CD14-positive monocyte (primary cell): ENCODE results near the gene CPNE9. TPM values are rescaled to one million over a fixed set of nuclear protein-coding genes. Genes with fewer than 3 reads are reported as not detected.

Experiments
- DNase-seq, 3 donors: peaks; one replicate each; pipeline ENCODE4 v3.0.0-alpha.2; 2011 to 2022
- H2AFZ ChIP-seq: 2 replicates; pipeline ENCODE4 v1.6.0; 2012; ENCODE audit warnings: mild to moderate bottlenecking, low read depth, low read length, inconsistent platforms; ENCODE audit not compliant: insufficient read depth, poor library complexity, severe bottlenecking
- H3K27ac ChIP-seq, 2 donors: 1 replicate in 1 of 2; 2 replicates in 1 of 2; pipeline ENCODE4 v1.5.1; 2012 to 2013; ENCODE audit warnings: low read length in 2 of 2, control low read depth in 1 of 2, inconsistent platforms in 1 of 2, low read depth in 1 of 2, mild to moderate bottlenecking in 1 of 2
- H3K27me3 ChIP-seq, 2 donors: one replicate each; pipeline versions ENCODE4 v1.6.0 to v1.6.1; 2011 to 2013; ENCODE audit warnings: low read length in 2 of 2; ENCODE audit not compliant: control insufficient read depth in 2 of 2, insufficient read depth in 2 of 2
- H3K36me3 ChIP-seq, 2 donors: replicated peaks in 1 of 2; 1 replicate in 1 of 2; 2 replicates in 1 of 2; pipeline versions ENCODE4 v1.5.1 to v1.6.1; 2012 to 2013; ENCODE audit warnings: low read length in 2 of 2, control low read depth in 1 of 2, inconsistent platforms in 1 of 2, mild to moderate bottlenecking in 1 of 2; ENCODE audit not compliant: insufficient read depth in 2 of 2, control insufficient read depth in 1 of 2
- H3K4me1 ChIP-seq, 2 donors: 1 replicate in 1 of 2; 2 replicates in 1 of 2; pipeline versions ENCODE4 v1.5.1 to v1.6.1; 2012 to 2013; ENCODE audit warnings: low read length in 2 of 2, control low read depth in 1 of 2, inconsistent platforms in 1 of 2, mild to moderate bottlenecking in 1 of 2, moderate library complexity in 1 of 2; ENCODE audit not compliant: insufficient read depth in 2 of 2, control insufficient read depth in 1 of 2
- H3K4me2 ChIP-seq: replicated peaks from 2 replicates; pipeline ENCODE3; 2012; ENCODE audit warnings: low read length, moderate library complexity, mild to moderate bottlenecking; ENCODE audit not compliant: poor library complexity, severe bottlenecking; ENCODE audit errors: extremely low read depth
- H3K4me3 ChIP-seq, 3 experiments: fragments of 200-600 bp in 1 of 3; sonication (generic) in 1 of 3; replicated peaks in 1 of 3; 1 replicate in 2 of 3; 2 replicates in 1 of 3; pipeline ENCODE4 v1.5.1; 2011 to 2013; ENCODE audit warnings: low read length in 3 of 3, mild to moderate bottlenecking in 3 of 3, control low read depth in 2 of 3, low read depth in 2 of 3, inconsistent platforms in 1 of 3, moderate library complexity in 1 of 3
- H3K79me2 ChIP-seq: 2 replicates; pipeline ENCODE4 v1.6.0; 2012; ENCODE audit warnings: mild to moderate bottlenecking, control low read depth, inconsistent platforms, low read length, moderate library complexity; ENCODE audit not compliant: insufficient read depth
- H3K9ac ChIP-seq: 2 replicates; pipeline ENCODE4 v1.6.0; 2017; ENCODE audit warnings: low read length, mild to moderate bottlenecking; ENCODE audit not compliant: insufficient read depth, poor library complexity, severe bottlenecking
- H3K9me3 ChIP-seq, 2 donors: replicated peaks in 1 of 2; 1 replicate in 1 of 2; 2 replicates in 1 of 2; pipeline versions ENCODE4 v1.5.1 to v1.6.1; 2012 to 2013; ENCODE audit warnings: low read length in 2 of 2, control low read depth in 1 of 2; ENCODE audit not compliant: control insufficient read depth in 1 of 2, insufficient read depth in 1 of 2
- H4K20me1 ChIP-seq: 2 replicates; pipeline ENCODE4 v1.6.0; 2012; ENCODE audit warnings: mild to moderate bottlenecking, low read length, control low read depth, moderate library complexity; ENCODE audit not compliant: insufficient read depth
- H3K27ac Mint-ChIP-seq, 7 donors: one replicate each; pipeline ENCODE4 v1.8.0; 2020; ENCODE audit warnings: mild to moderate bottlenecking in 7 of 7, mixed read lengths in 7 of 7, moderate library complexity in 6 of 7, inconsistent platforms in 2 of 7
- H3K27me3 Mint-ChIP-seq, 3 donors: one replicate each; pipeline ENCODE4 v1.8.0; 2021 to 2022; ENCODE audit warnings: low read depth in 3 of 3, mild to moderate bottlenecking in 3 of 3, mixed read lengths in 3 of 3, moderate library complexity in 3 of 3, inconsistent platforms in 1 of 3
- H3K36me3 Mint-ChIP-seq, 2 donors: one replicate each; pipeline ENCODE4 v1.8.0; 2020; ENCODE audit warnings: mixed read lengths in 2 of 2, inconsistent platforms in 1 of 2, mild to moderate bottlenecking in 1 of 2
- H3K4me1 Mint-ChIP-seq: one replicate; pipeline ENCODE4 v1.8.0; 2020; ENCODE audit warnings: mild to moderate bottlenecking, mixed read lengths
- H3K4me3 Mint-ChIP-seq, 2 donors: one replicate each; pipeline ENCODE4 v1.8.0; 2020; ENCODE audit warnings: mild to moderate bottlenecking in 2 of 2, mixed read lengths in 2 of 2, moderate library complexity in 1 of 2
- H3K9me3 Mint-ChIP-seq, 7 donors: one replicate each; pipeline ENCODE4 v1.8.0; 2020 to 2022; ENCODE audit warnings: mixed read lengths in 7 of 7, mild to moderate bottlenecking in 6 of 7, moderate library complexity in 6 of 7, inconsistent platforms in 2 of 7
- CTCF ChIP-seq: fragments of 200-600 bp; IDR thresholded peaks from one replicate; pipeline ENCODE4 v1.8.0; 2022; ENCODE audit warnings: antibody characterized with exemption, mild to moderate bottlenecking
- WGBS: methylation state at CpG from one replicate; pipeline ENCODE4 v1.1.5; 2013; ENCODE audit warnings: missing lambda C conversion rate; ENCODE audit not compliant: insufficient coverage; 5-methylcytosine and 5-hydroxymethylcytosine counted together
- intact Hi-C, 2 donors: fragments of 100-400 bp; cut with micrococcal nuclease; formaldehyde crosslinking; loops; one replicate each; pipeline versions ENCODE4 v1.15.0 to v1.15.1; 2023
- polyA plus RNA-seq, 3 donors: library from polyadenylated mRNA; depleted of rRNA in 1 of 3; unstranded in 2 of 3; stranded (reverse) in 1 of 3; fragments of 300-500 nt in 2 of 3; fragments of >200 nt in 1 of 3; fragmentation: Illumina TruSeq in 2 of 3; gene quantifications; 1 replicate in 2 of 3; 2 replicates in 1 of 3; pipeline ENCODE4 v1.2.3, GENCODE V29; 2012 to 2021

The CPNE9 gene
- polyA plus RNA-seq, 3 donors, result 0.51 to 0.55 TPM; not detected in 1

DNA sequence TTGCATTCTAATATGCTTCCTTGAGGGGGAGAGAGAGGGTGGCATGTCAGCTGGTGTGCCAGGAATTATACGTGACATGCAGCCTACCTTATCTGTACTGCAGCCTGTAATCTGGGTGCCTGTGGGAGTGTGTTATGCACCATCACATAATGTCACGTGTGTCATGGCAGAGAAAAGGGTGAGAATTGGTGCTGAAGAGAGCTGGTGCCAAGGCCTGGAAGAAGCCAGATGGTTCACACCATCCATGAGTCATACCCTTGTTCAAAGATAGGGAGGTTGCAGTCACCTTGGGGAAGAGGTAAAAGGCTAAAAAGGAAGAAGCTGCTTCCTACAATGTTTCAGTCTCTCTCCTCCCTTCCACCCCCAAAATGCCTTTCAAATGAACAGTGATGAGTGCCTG is 33.2 kb downstream of the CPNE9 start:
- Histone ChIP-seq H3K36me3 (peaks cover 71 to 80% of the 10 kb centered on the region in 2 donors), H3K4me2 (no peak overlapping the region), H2AFZ (no peak overlapping the region), H3K9me3 (no peaks in the 10 kb centered on the region), H4K20me1 (peaks cover 94% of the 10 kb centered on the region), H3K79me2 (peaks cover 81% of the 10 kb centered on the region), H3K4me3 (no peak overlapping the region), H3K27me3 (no peaks in the 10 kb centered on the region), H3K27ac (peak overlapping the region in 1 of 2 donors; percentile 30), H3K9ac (no peak overlapping the region), H3K4me1 (peaks cover 34 to 37% of the 10 kb centered on the region in 2 donors)
- Mint-ChIP-seq H3K27me3 (peaks cover 0 to 1% (median 0%) of the 10 kb centered on the region in 3 donors), H3K4me3 (no peak overlapping the region), H3K4me1 (peaks cover 35% of the 10 kb centered on the region), H3K9me3 (no peaks in the 10 kb centered on the region), H3K27ac (no peak overlapping the region), H3K36me3 (peaks cover 68 to 84% of the 10 kb centered on the region in 2 donors)
- DNase-seq, result no peak
- WGBS, result 40% methylated on average over 1 of the region's 2 CpGs
- intact Hi-C loops, result no loop called here
- TF ChIP-seq CTCF, result no peak

GRCh38 chr3:9739181-9739580 is 35.5 kb downstream of the CPNE9 start:
- peaks cover 15% of the 10 kb centered on the region for H3K4me1 Mint-ChIP-seq
- peaks cover 57% of the 10 kb centered on the region for H3K79me2 ChIP-seq
- peaks cover 13 to 15% of the 10 kb centered on the region in 2 donors for H3K4me1 ChIP-seq
- H3K4me3 Mint-ChIP-seq, result no peak overlapping the region
- H3K27me3 ChIP-seq, result no peaks in the 10 kb centered on the region
- H3K9me3 ChIP-seq, result no peaks in the 10 kb centered on the region
- H4K20me1 ChIP-seq, result peaks cover 80% of the 10 kb centered on the region
- no peak overlapping the region for H3K4me2 ChIP-seq
- H3K27me3 Mint-ChIP-seq, result peaks cover 0 to 1% (median 0%) of the 10 kb centered on the region in 3 donors
- no peak overlapping the region for H3K9ac ChIP-seq
- no peak overlapping the region for H2AFZ ChIP-seq
- no peak overlapping the region for H3K27ac ChIP-seq
- no peaks in the 10 kb centered on the region for H3K9me3 Mint-ChIP-seq
- H3K36me3 ChIP-seq, result peaks cover 92 to 99% of the 10 kb centered on the region in 2 donors
- peak overlapping the region in 1 of 7 donors; percentile 27 for H3K27ac Mint-ChIP-seq
- intact Hi-C loops, result no loop called here
- DNase-seq, result no peak
- TF ChIP-seq CTCF, result no peak
- 97% methylated on average over 15 of the region's 15 CpGs for WGBS
- peaks cover 85 to 98% of the 10 kb centered on the region in 2 donors for H3K36me3 Mint-ChIP-seq
- H3K4me3 ChIP-seq, result no peak overlapping the region
